ENCODE results near the gene DPP6.
A peak's percentile ranks its signal among the peaks of the same experiment; 100 is the strongest.

The DPP6 gene

GRCh38 chr7:154578336-154578735, 526.1 kb downstream of the DPP6 start:
- Histone ChIP-seq H4K8ac (ENCODE audit: low read depth, low read length) (no peak overlapping the region), H3K4me3 (ENCODE audit: low read length) (no peak overlapping the region), H3K79me2 (ENCODE audit: control insufficient read depth, insufficient read depth, low read length) (no peaks in the 10 kb centered on the region), H3K9ac (ENCODE audit: low read length) (no peak overlapping the region), H2BK120ac (ENCODE audit: low read depth, low read length) (no peak overlapping the region), H3K79me1 (ENCODE audit: low read length) (no peaks in the 10 kb centered on the region), H2BK15ac (replicated peaks; ENCODE audit: low read depth) (no peak overlapping the region), H3K36me3 (ENCODE audit: control insufficient read depth, insufficient read depth, low read length) (no peaks in the 10 kb centered on the region), H3K27me3 (ENCODE audit: insufficient read depth, low read length, poor library complexity) (no peaks in the 10 kb centered on the region), H3K27ac (ENCODE audit: low read depth, low read length) (no peak overlapping the region), H2AK5ac (ENCODE audit: low read length) (no peak overlapping the region), H3K4ac (ENCODE audit: low read depth, low read length) (no peak overlapping the region), H3K4me2 (ENCODE audit: low read length) (no peak overlapping the region), H3K18ac (ENCODE audit: low read length) (no peak overlapping the region), H2BK5ac (ENCODE audit: low read length) (no peak overlapping the region), H3K56ac (ENCODE audit: low read length) (no peak overlapping the region), H4K5ac (ENCODE audit: low read length) (no peak overlapping the region), H3K4me1 (ENCODE audit: control insufficient read depth, low read depth, low read length) (no peaks in the 10 kb centered on the region), H3K23ac (ENCODE audit: low read length) (no peak overlapping the region)
- DNase-seq: no peak
- WGBS (ENCODE audit: extremely low coverage, insufficient coverage, low lambda C conversion rate): no CpG with 5 or more reads among the region's 6 CpGs

- no peak overlapping the region for H3K27ac ChIP-seq (ENCODE audit: low read depth, low read length)
- no peak overlapping the region for H4K5ac ChIP-seq (ENCODE audit: low read length)
- H2BK5ac ChIP-seq (ENCODE audit: low read length): no peak overlapping the region
- H2AK5ac ChIP-seq (ENCODE audit: low read length): no peak overlapping the region
- H2BK120ac ChIP-seq (ENCODE audit: low read depth, low read length): no peak overlapping the region
- no peak overlapping the region for H3K4me3 ChIP-seq (ENCODE audit: low read length)
- no peak overlapping the region for H3K18ac ChIP-seq (ENCODE audit: low read length)
- no peak overlapping the region for H3K9ac ChIP-seq (ENCODE audit: low read length)
- no peaks in the 10 kb centered on the region for H3K4me1 ChIP-seq (ENCODE audit: control insufficient read depth, low read depth, low read length)
- H3K4ac ChIP-seq (ENCODE audit: low read depth, low read length): no peak overlapping the region
- H3K56ac ChIP-seq (ENCODE audit: low read length): no peak overlapping the region
- no peak for DNase-seq
- H3K23ac ChIP-seq (ENCODE audit: low read length): no peak overlapping the region
- H2BK15ac ChIP-seq (replicated peaks; ENCODE audit: low read depth): no peak overlapping the region
- no peak overlapping the region for H4K8ac ChIP-seq (ENCODE audit: low read depth, low read length)
- no peaks in the 10 kb centered on the region for H3K36me3 ChIP-seq (ENCODE audit: control insufficient read depth, insufficient read depth, low read length)
- no peak overlapping the region for H3K4me2 ChIP-seq (ENCODE audit: low read length)
- no CpG with 5 or more reads among the region's 9 CpGs for WGBS (ENCODE audit: extremely low coverage, insufficient coverage, low lambda C conversion rate)
- H3K27me3 ChIP-seq (ENCODE audit: insufficient read depth, low read length, poor library complexity): no peaks in the 10 kb centered on the region
- H3K79me2 ChIP-seq (ENCODE audit: control insufficient read depth, insufficient read depth, low read length): no peaks in the 10 kb centered on the region
- no peaks in the 10 kb centered on the region for H3K79me1 ChIP-seq (ENCODE audit: low read length)
These were observed 527.5 kb downstream of the DPP6 start for GRCh38 chr7:154579711-154580110.

GRCh38 chr7:154581251-154581890, 529.2 kb downstream of the DPP6 start:
- H2BK5ac ChIP-seq (ENCODE audit: low read length): no peak overlapping the region
- no peak overlapping the region for H3K18ac ChIP-seq (ENCODE audit: low read length)
- WGBS (ENCODE audit: extremely low coverage, insufficient coverage, low lambda C conversion rate): no CpG with 5 or more reads among the region's 10 CpGs
- no peak overlapping the region for H3K56ac ChIP-seq (ENCODE audit: low read length)
- no peaks in the 10 kb centered on the region for H3K27me3 ChIP-seq (ENCODE audit: insufficient read depth, low read length, poor library complexity)
- H3K23ac ChIP-seq (ENCODE audit: low read length): no peak overlapping the region
- H4K8ac ChIP-seq (ENCODE audit: low read depth, low read length): no peak overlapping the region
- H2AK5ac ChIP-seq (ENCODE audit: low read length): no peak overlapping the region
- H4K5ac ChIP-seq (ENCODE audit: low read length): no peak overlapping the region
- H3K4me2 ChIP-seq (ENCODE audit: low read length): no peak overlapping the region
- no peaks in the 10 kb centered on the region for H3K4me1 ChIP-seq (ENCODE audit: control insufficient read depth, low read depth, low read length)
- no peaks in the 10 kb centered on the region for H3K36me3 ChIP-seq (ENCODE audit: control insufficient read depth, insufficient read depth, low read length)
- no peak overlapping the region for H3K4ac ChIP-seq (ENCODE audit: low read depth, low read length)
- H3K27ac ChIP-seq (ENCODE audit: low read depth, low read length): no peak overlapping the region
- no peak overlapping the region for H3K9ac ChIP-seq (ENCODE audit: low read length)
- no peak overlapping the region for H2BK15ac ChIP-seq (replicated peaks; ENCODE audit: low read depth)
- H3K79me1 ChIP-seq (ENCODE audit: low read length): no peaks in the 10 kb centered on the region
- H2BK120ac ChIP-seq (ENCODE audit: low read depth, low read length): no peak overlapping the region
- DNase-seq: no peak
- no peak overlapping the region for H3K4me3 ChIP-seq (ENCODE audit: low read length)
- no peaks in the 10 kb centered on the region for H3K79me2 ChIP-seq (ENCODE audit: control insufficient read depth, insufficient read depth, low read length)

GRCh38 chr7:154583454-154583853, 531.3 kb downstream of the DPP6 start:
- H2BK15ac ChIP-seq (replicated peaks; ENCODE audit: low read depth): no peak overlapping the region
- no peak overlapping the region for H3K56ac ChIP-seq (ENCODE audit: low read length)
- no peak overlapping the region for H4K8ac ChIP-seq (ENCODE audit: low read depth, low read length)
- no peak overlapping the region for H3K27ac ChIP-seq (ENCODE audit: low read depth, low read length)
- no peaks in the 10 kb centered on the region for H3K79me2 ChIP-seq (ENCODE audit: control insufficient read depth, insufficient read depth, low read length)
- no peak overlapping the region for H3K23ac ChIP-seq (ENCODE audit: low read length)
- DNase-seq: no peak
- H3K4ac ChIP-seq (ENCODE audit: low read depth, low read length): no peak overlapping the region
- no peak overlapping the region for H2BK120ac ChIP-seq (ENCODE audit: low read depth, low read length)
- H2AK5ac ChIP-seq (ENCODE audit: low read length): no peak overlapping the region
- H3K79me1 ChIP-seq (ENCODE audit: low read length): no peaks in the 10 kb centered on the region
- no peak overlapping the region for H3K18ac ChIP-seq (ENCODE audit: low read length)
- no CpG with 5 or more reads among the region's 15 CpGs for WGBS (ENCODE audit: extremely low coverage, insufficient coverage, low lambda C conversion rate)
- no peak overlapping the region for H2BK5ac ChIP-seq (ENCODE audit: low read length)
- H4K5ac ChIP-seq (ENCODE audit: low read length): no peak overlapping the region
- no peak overlapping the region for H3K4me2 ChIP-seq (ENCODE audit: low read length)
- no peak overlapping the region for H3K9ac ChIP-seq (ENCODE audit: low read length)
- H3K36me3 ChIP-seq (ENCODE audit: control insufficient read depth, insufficient read depth, low read length): no peaks in the 10 kb centered on the region
- H3K27me3 ChIP-seq (ENCODE audit: insufficient read depth, low read length, poor library complexity): no peaks in the 10 kb centered on the region
- H3K4me1 ChIP-seq (ENCODE audit: control insufficient read depth, low read depth, low read length): no peaks in the 10 kb centered on the region
- H3K4me3 ChIP-seq (ENCODE audit: low read length): no peak overlapping the region

GRCh38 chr7:154584352-154585252, 532.4 kb downstream of the DPP6 start:
- H3K4me3 ChIP-seq (ENCODE audit: low read length): no peak overlapping the region
- H3K9ac ChIP-seq (ENCODE audit: low read length): no peak overlapping the region
- H2BK5ac ChIP-seq (ENCODE audit: low read length): no peak overlapping the region
- H3K4ac ChIP-seq (ENCODE audit: low read depth, low read length): no peak overlapping the region
- no peak overlapping the region for H3K27ac ChIP-seq (ENCODE audit: low read depth, low read length)
- no peak overlapping the region for H2BK15ac ChIP-seq (replicated peaks; ENCODE audit: low read depth)
- H2BK120ac ChIP-seq (ENCODE audit: low read depth, low read length): no peak overlapping the region
- H3K27me3 ChIP-seq (ENCODE audit: insufficient read depth, low read length, poor library complexity): no peaks in the 10 kb centered on the region
- H3K79me2 ChIP-seq (ENCODE audit: control insufficient read depth, insufficient read depth, low read length): no peaks in the 10 kb centered on the region
- no peak overlapping the region for H3K18ac ChIP-seq (ENCODE audit: low read length)
- no peak overlapping the region for H3K56ac ChIP-seq (ENCODE audit: low read length)
- H4K5ac ChIP-seq (ENCODE audit: low read length): no peak overlapping the region
- no peak overlapping the region for H3K23ac ChIP-seq (ENCODE audit: low read length)
- H3K79me1 ChIP-seq (ENCODE audit: low read length): no peaks in the 10 kb centered on the region
- no peak overlapping the region for H3K4me2 ChIP-seq (ENCODE audit: low read length)
- peak; percentile 48 for DNase-seq
- H4K8ac ChIP-seq (ENCODE audit: low read depth, low read length): no peak overlapping the region
- H3K36me3 ChIP-seq (ENCODE audit: control insufficient read depth, insufficient read depth, low read length): no peaks in the 10 kb centered on the region
- 100% methylated on average over 1 of the region's 20 CpGs for WGBS (ENCODE audit: extremely low coverage, insufficient coverage, low lambda C conversion rate)
- no peak overlapping the region for H2AK5ac ChIP-seq (ENCODE audit: low read length)
- no peaks in the 10 kb centered on the region for H3K4me1 ChIP-seq (ENCODE audit: control insufficient read depth, low read depth, low read length)
